Hepatocyte (in vitro differentiated cells): ENCODE results near the gene GPHN. TPM values are rescaled to one million over a fixed set of nuclear protein-coding genes. Genes with fewer than 3 reads are reported as not detected.
A peak's percentile ranks its signal among the peaks of the same experiment; 100 is the strongest.

Experiments used
- DNase-seq: peaks from one replicate; pipeline ENCODE4 v3.0.0-alpha.2; 2016; ENCODE audit warnings: low spot score
- H2AFZ ChIP-seq: fragments of 200-600 bp; sonication (generic); 2 replicates; pipeline ENCODE4 v1.6.0; 2016; ENCODE audit warnings: antibody characterized with exemption, mild to moderate bottlenecking
- H3K27ac ChIP-seq: fragments of 200-600 bp; sonication (generic); 2 replicates; pipeline ENCODE4 v1.5.1; 2016; ENCODE audit warnings: mild to moderate bottlenecking
- H3K27me3 ChIP-seq: fragments of 200-600 bp; sonication (generic); 2 replicates; pipeline ENCODE4 v1.6.1; 2016
- H3K36me3 ChIP-seq: fragments of 200-600 bp; sonication (generic); replicated peaks from 2 replicates; pipeline ENCODE4 v1.5.1; 2016; ENCODE audit warnings: low read depth; ENCODE audit not compliant: insufficient read depth
- H3K4me1 ChIP-seq: fragments of 200-600 bp; sonication (generic); 2 replicates; pipeline ENCODE4 v1.5.1; 2016; ENCODE audit warnings: mild to moderate bottlenecking, moderate library complexity; ENCODE audit not compliant: insufficient read depth
- H3K4me2 ChIP-seq: fragments of 200-600 bp; sonication (generic); 2 replicates; pipeline ENCODE4 v1.6.0; 2016
- H3K4me3 ChIP-seq: fragments of 200-600 bp; sonication (generic); 2 replicates; pipeline ENCODE4 v1.5.1; 2016; ENCODE audit warnings: mild to moderate bottlenecking
- H3K79me2 ChIP-seq: fragments of 200-600 bp; sonication (generic); 2 replicates; pipeline ENCODE4 v1.6.0; 2017; ENCODE audit warnings: mild to moderate bottlenecking
- H3K9me2 ChIP-seq: fragments of 200-600 bp; sonication (generic); replicated peaks from 2 replicates; pipeline ENCODE4 v1.6.0; 2017; ENCODE audit warnings: mild to moderate bottlenecking; ENCODE audit not compliant: insufficient read depth
- H3K9me3 ChIP-seq: fragments of 200-600 bp; sonication (generic); 2 replicates; pipeline ENCODE4 v1.5.1; 2016; ENCODE audit warnings: low read depth, mild to moderate bottlenecking
- H4K20me1 ChIP-seq: fragments of 200-600 bp; sonication (generic); 2 replicates; pipeline ENCODE4 v1.6.0; 2016; ENCODE audit warnings: mild to moderate bottlenecking; ENCODE audit not compliant: insufficient read depth, poor library complexity, severe bottlenecking
- EZH2 ChIP-seq: fragments of 200-600 bp; sonication (generic); IDR thresholded peaks from 2 replicates; pipeline ENCODE4 v1.6.1; 2016; ENCODE audit warnings: antibody characterized with exemption, mild to moderate bottlenecking, borderline replicate concordance
- EZH2phosphoT487 ChIP-seq: fragments of 200-600 bp; sonication (generic); IDR thresholded peaks from one replicate; pipeline ENCODE4 v1.6.1; 2018; ENCODE audit warnings: antibody characterized with exemption, mild to moderate bottlenecking, low read depth, moderate library complexity; ENCODE audit not compliant: unreplicated experiment, severe bottlenecking
- WGBS: methylation state at CpG from one replicate; pipeline ENCODE4 v1.1.6; 2016; ENCODE audit warnings: low lambda C conversion rate; ENCODE audit errors: missing lambda C conversion rate; 5-methylcytosine and 5-hydroxymethylcytosine counted together
- polyA plus RNA-seq: library from polyadenylated mRNA; unstranded; fragments of >200 nt; fragmentation: Nextera tagmentation; extraction: Ambion mirVana; gene quantifications from 2 replicates; pipeline ENCODE4 v1.2.1, GENCODE V29; 2016
- total RNA-seq: library from RNA; depleted of rRNA; stranded (reverse); fragments of >200 nt; gene quantifications from 2 replicates; pipeline ENCODE4 v1.2.3, GENCODE V29; 2014
- TF ChIP-seq, protein P1 (sequence below): fragments of 200-600 bp; sonication (generic); IDR thresholded peaks from 2 replicates; pipeline ENCODE4 v1.5.1; 2016; ENCODE audit warnings: antibody characterized with exemption, mild to moderate bottlenecking; ENCODE audit not compliant: poor library complexity

GPHN gene
- total and polyA plus RNA-seq, 2 experiments from 2014 or later, result 9.3 to 10.7 TPM

GRCh38 chr14:66624336-66624937 lies 116.5 kb downstream of the GPHN start:
- no peak overlapping the region for H3K27ac ChIP-seq
- H3K4me3 ChIP-seq, result no peak overlapping the region
- H3K27me3 ChIP-seq, result no peaks in the 10 kb centered on the region
- no peak overlapping the region for H3K4me2 ChIP-seq
- TF ChIP-seq EZH2, result no peak
- TF ChIP-seq, protein P1, sequence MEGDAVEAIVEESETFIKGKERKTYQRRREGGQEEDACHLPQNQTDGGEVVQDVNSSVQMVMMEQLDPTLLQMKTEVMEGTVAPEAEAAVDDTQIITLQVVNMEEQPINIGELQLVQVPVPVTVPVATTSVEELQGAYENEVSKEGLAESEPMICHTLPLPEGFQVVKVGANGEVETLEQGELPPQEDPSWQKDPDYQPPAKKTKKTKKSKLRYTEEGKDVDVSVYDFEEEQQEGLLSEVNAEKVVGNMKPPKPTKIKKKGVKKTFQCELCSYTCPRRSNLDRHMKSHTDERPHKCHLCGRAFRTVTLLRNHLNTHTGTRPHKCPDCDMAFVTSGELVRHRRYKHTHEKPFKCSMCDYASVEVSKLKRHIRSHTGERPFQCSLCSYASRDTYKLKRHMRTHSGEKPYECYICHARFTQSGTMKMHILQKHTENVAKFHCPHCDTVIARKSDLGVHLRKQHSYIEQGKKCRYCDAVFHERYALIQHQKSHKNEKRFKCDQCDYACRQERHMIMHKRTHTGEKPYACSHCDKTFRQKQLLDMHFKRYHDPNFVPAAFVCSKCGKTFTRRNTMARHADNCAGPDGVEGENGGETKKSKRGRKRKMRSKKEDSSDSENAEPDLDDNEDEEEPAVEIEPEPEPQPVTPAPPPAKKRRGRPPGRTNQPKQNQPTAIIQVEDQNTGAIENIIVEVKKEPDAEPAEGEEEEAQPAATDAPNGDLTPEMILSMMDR, result peak; percentile 72
- no peaks in the 10 kb centered on the region for H3K4me1 ChIP-seq
- no peaks in the 10 kb centered on the region for H3K36me3 ChIP-seq
- peaks cover 8% of the 10 kb centered on the region for H3K79me2 ChIP-seq
- 8% methylated on average over 1 of the region's 1 CpG for WGBS
- H2AFZ ChIP-seq, result no peak overlapping the region
- no peaks in the 10 kb centered on the region for H3K9me3 ChIP-seq
- H4K20me1 ChIP-seq, result no peaks in the 10 kb centered on the region
- no peaks in the 10 kb centered on the region for H3K9me2 ChIP-seq
- DNase-seq, result peak; percentile 73

DNA sequence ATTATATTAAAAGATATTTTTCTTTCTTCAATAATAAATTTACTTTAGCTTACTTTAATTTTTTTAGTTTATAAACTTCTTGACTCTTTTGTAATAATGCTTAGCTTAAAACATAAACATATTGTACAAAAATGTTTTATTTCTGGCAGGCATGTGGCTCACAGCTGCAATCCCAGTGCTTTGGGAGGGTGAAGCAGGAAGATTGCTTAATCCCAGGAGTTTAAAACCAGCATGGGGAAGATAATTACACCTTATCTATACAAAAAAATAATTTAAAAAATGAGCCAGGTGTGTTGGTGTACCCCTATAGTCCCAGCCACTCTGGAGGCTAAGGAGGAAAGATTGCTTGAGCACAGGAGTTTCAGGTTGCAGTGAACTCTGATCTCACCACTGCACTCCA lies 120.7 kb downstream of the GPHN start:
- no peak for DNase-seq
- TF ChIP-seq, protein P1, result no peak
- TF ChIP-seq EZH2, result no peak
- no peak for TF ChIP-seq EZH2phosphoT487
- no peak overlapping the region for H2AFZ ChIP-seq
- no peaks in the 10 kb centered on the region for H4K20me1 ChIP-seq
- no peaks in the 10 kb centered on the region for H3K27me3 ChIP-seq
- H3K27ac ChIP-seq, result no peak overlapping the region
- no peaks in the 10 kb centered on the region for H3K9me3 ChIP-seq
- no peaks in the 10 kb centered on the region for H3K36me3 ChIP-seq
- no peak overlapping the region for H3K4me2 ChIP-seq
- H3K9me2 ChIP-seq, result no peaks in the 10 kb centered on the region
- H3K4me3 ChIP-seq, result no peak overlapping the region
- peaks cover 13% of the 10 kb centered on the region for H3K79me2 ChIP-seq
- H3K4me1 ChIP-seq, result no peaks in the 10 kb centered on the region

GRCh38 chr14:66629499-66629898 lies 121.6 kb downstream of the GPHN start:
- Histone ChIP-seq H3K4me3 (no peak overlapping the region), H4K20me1 (no peaks in the 10 kb centered on the region), H3K36me3 (no peaks in the 10 kb centered on the region), H3K27me3 (no peaks in the 10 kb centered on the region), H3K4me1 (no peaks in the 10 kb centered on the region), H3K79me2 (peaks cover 13% of the 10 kb centered on the region), H3K9me3 (no peaks in the 10 kb centered on the region), H3K27ac (no peak overlapping the region), H3K4me2 (no peak overlapping the region), H3K9me2 (no peaks in the 10 kb centered on the region), H2AFZ (no peak overlapping the region)
- DNase-seq, result no peak
- TF ChIP-seq EZH2phosphoT487 (no peak), EZH2 (no peak)
- TF ChIP-seq, protein P1, result no peak

GRCh38 chr14:66634876-66635275 lies 126.9 kb downstream of the GPHN start:
- Histone ChIP-seq H3K4me3 (no peak overlapping the region), H3K4me1 (no peaks in the 10 kb centered on the region), H3K4me2 (no peak overlapping the region), H3K36me3 (no peaks in the 10 kb centered on the region), H4K20me1 (no peaks in the 10 kb centered on the region), H3K9me3 (no peaks in the 10 kb centered on the region), H3K27me3 (no peaks in the 10 kb centered on the region), H3K27ac (no peak overlapping the region), H2AFZ (no peak overlapping the region), H3K79me2 (peaks cover 10% of the 10 kb centered on the region), H3K9me2 (no peaks in the 10 kb centered on the region)
- DNase-seq, result no peak
- TF ChIP-seq, protein P1, result no peak
- TF ChIP-seq EZH2phosphoT487 (no peak), EZH2 (no peak)
